Measurements from ENCODE around the gene SLC35B4. TPM values are rescaled to one million over a fixed set of nuclear protein-coding genes. Genes with fewer than 3 reads are reported as not detected.

Gene SLC35B4
- total and polyA plus RNA-seq, 2 donors (not counting 1 experiment from before 2014, with no cell fraction given): 6.0 to 14.8 TPM

DNA sequence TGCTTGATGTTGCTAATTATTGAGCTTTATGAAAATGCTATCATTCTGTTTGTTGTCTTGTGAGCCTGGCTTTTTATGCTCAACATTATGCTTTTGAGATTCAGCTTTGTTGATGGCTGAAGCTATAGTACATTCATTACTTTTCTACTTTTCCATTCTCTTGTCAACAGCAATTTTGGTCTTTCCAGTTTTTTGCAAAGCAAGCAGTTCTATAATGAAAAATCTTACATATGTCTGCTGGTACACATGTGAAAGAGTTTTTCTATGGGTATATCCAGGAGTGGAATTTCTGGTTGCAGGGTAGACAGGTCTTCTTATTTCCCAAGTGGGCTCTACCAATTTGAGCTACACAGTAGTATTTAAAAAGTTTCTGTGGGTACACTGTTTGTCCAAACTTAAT, 36.8 kb downstream of the SLC35B4 start:
- peaks cover 62% of the 10 kb centered on the region for H3K27me3 Mint-ChIP-seq
- no peak overlapping the region for H3K4me2 ChIP-seq (replicated peaks; ENCODE audit: low read depth, low read length, poor library complexity, severe bottlenecking)
- H3K27ac Mint-ChIP-seq: no peak overlapping the region
- H3K36me3 ChIP-seq (replicated peaks in 1 of 2; ENCODE audit: control extremely low read depth in 1 of 2, control insufficient read depth in 1 of 2, extremely low read depth in 1 of 2, insufficient read depth in 2 of 2, low read length in 1 of 2): no peaks in the 10 kb centered on the region
- intact Hi-C loops (cut with micrococcal nuclease): no loop called here
- no peak overlapping the region for H3K4me3 ChIP-seq (ENCODE audit: control extremely low read depth in 1 of 5, extremely low read depth in 1 of 5, insufficient read depth in 1 of 5, low read depth in 2 of 5, low read length in 4 of 5)
- no peak overlapping the region for H3K4me3 Mint-ChIP-seq
- H3K9me3 ChIP-seq (ENCODE audit: control extremely low read depth in 1 of 3, control insufficient read depth in 2 of 3, insufficient read depth in 1 of 3, low read length in 2 of 3): no peaks in the 10 kb centered on the region
- ATAC-seq (ENCODE audit: low read depth) (no peak), DNase-seq (no peak)
- no peaks in the 10 kb centered on the region for H3K4me1 ChIP-seq (ENCODE audit: control insufficient read depth in 2 of 2, insufficient read depth in 2 of 2, low read length in 2 of 2)
- POLR2A ChIA-PET: no interaction called here
- H3K9ac ChIP-seq (ENCODE audit: low read length): no peak overlapping the region
- no peak overlapping the region for H3K27ac ChIP-seq (ENCODE audit: low read length in 2 of 2)
- no peaks in the 10 kb centered on the region for H4K20me1 ChIP-seq (ENCODE audit: control insufficient read depth, insufficient read depth, low read length, poor library complexity, severe bottlenecking)
- no peak for TF ChIP-seq EZH2 (IDR thresholded peaks at IDR 0.05; ENCODE audit: borderline replicate concordance, insufficient read depth, low read depth, low read length, poor library complexity, severe bottlenecking)
- TF ChIP-seq, protein P1, sequence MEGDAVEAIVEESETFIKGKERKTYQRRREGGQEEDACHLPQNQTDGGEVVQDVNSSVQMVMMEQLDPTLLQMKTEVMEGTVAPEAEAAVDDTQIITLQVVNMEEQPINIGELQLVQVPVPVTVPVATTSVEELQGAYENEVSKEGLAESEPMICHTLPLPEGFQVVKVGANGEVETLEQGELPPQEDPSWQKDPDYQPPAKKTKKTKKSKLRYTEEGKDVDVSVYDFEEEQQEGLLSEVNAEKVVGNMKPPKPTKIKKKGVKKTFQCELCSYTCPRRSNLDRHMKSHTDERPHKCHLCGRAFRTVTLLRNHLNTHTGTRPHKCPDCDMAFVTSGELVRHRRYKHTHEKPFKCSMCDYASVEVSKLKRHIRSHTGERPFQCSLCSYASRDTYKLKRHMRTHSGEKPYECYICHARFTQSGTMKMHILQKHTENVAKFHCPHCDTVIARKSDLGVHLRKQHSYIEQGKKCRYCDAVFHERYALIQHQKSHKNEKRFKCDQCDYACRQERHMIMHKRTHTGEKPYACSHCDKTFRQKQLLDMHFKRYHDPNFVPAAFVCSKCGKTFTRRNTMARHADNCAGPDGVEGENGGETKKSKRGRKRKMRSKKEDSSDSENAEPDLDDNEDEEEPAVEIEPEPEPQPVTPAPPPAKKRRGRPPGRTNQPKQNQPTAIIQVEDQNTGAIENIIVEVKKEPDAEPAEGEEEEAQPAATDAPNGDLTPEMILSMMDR (IDR thresholded peaks at IDR 0.05): no peak
- no peaks in the 10 kb centered on the region for H3K9me3 Mint-ChIP-seq (ENCODE audit: insufficient read depth)
- H2AFZ ChIP-seq (ENCODE audit: insufficient read depth, low read depth, low read length, poor library complexity, severe bottlenecking): no peak overlapping the region
- CTCF ChIA-PET: no interaction called here
- H3K79me2 ChIP-seq (ENCODE audit: control insufficient read depth, insufficient read depth, low read length): no peaks in the 10 kb centered on the region
- H3K27me3 ChIP-seq (replicated peaks in 1 of 4; ENCODE audit: control extremely low read depth in 1 of 4, control insufficient read depth in 3 of 4, insufficient read depth in 4 of 4, low read length in 3 of 4): peaks cover 0 to 7% (median 0%) of the 10 kb centered on the region in 4 experiments
- H3K4me1 Mint-ChIP-seq: no peaks in the 10 kb centered on the region

DNA sequence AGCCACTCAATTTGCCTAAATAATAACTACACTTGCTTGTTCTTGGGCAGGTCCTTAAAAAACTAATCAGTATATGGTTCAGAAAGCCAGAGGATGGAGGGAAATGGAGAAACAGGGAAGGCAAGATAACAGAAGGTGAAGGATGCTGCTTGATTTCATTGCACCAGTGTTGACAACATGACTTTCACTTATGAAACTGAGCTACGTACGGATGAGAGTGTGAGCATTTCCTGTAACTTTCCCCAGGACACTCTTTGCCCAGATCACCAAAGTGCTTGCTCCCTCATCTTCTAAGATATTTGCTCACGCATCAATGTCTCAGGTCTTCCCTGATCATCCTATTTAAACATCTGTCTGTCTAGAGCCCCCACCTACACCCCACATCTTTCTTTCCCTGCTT, 37.4 kb downstream of the SLC35B4 start:
- no peak overlapping the region for H3K9ac ChIP-seq (ENCODE audit: low read length)
- no peak overlapping the region for H3K4me3 Mint-ChIP-seq
- intact Hi-C loops (cut with micrococcal nuclease): no loop called here

More for the DNA sequence above, 37.4 kb downstream of the SLC35B4 start:
- Mint-ChIP-seq H3K27ac (no peak overlapping the region), H3K27me3 (peaks cover 63% of the 10 kb centered on the region), H3K4me1 (no peaks in the 10 kb centered on the region), H3K9me3 (ENCODE audit: insufficient read depth) (no peaks in the 10 kb centered on the region)
- Histone ChIP-seq H3K79me2 (ENCODE audit: control insufficient read depth, insufficient read depth, low read length) (no peaks in the 10 kb centered on the region), H3K36me3 (replicated peaks in 1 of 2; ENCODE audit: control extremely low read depth in 1 of 2, control insufficient read depth in 1 of 2, extremely low read depth in 1 of 2, insufficient read depth in 2 of 2, low read length in 1 of 2) (no peaks in the 10 kb centered on the region), H3K9me3 (ENCODE audit: control extremely low read depth in 1 of 3, control insufficient read depth in 2 of 3, insufficient read depth in 1 of 3, low read length in 2 of 3) (no peaks in the 10 kb centered on the region), H3K4me1 (ENCODE audit: control insufficient read depth in 2 of 2, insufficient read depth in 2 of 2, low read length in 2 of 2) (no peaks in the 10 kb centered on the region), H4K20me1 (ENCODE audit: control insufficient read depth, insufficient read depth, low read length, poor library complexity, severe bottlenecking) (no peaks in the 10 kb centered on the region), H3K4me3 (ENCODE audit: control extremely low read depth in 1 of 5, extremely low read depth in 1 of 5, insufficient read depth in 1 of 5, low read depth in 2 of 5, low read length in 4 of 5) (no peak overlapping the region), H3K27ac (ENCODE audit: low read length in 2 of 2) (no peak overlapping the region), H3K4me2 (replicated peaks; ENCODE audit: low read depth, low read length, poor library complexity, severe bottlenecking) (no peak overlapping the region), H3K27me3 (replicated peaks in 1 of 4; ENCODE audit: control extremely low read depth in 1 of 4, control insufficient read depth in 3 of 4, insufficient read depth in 4 of 4, low read length in 3 of 4) (peaks cover 0 to 7% (median 0%) of the 10 kb centered on the region in 4 experiments), H2AFZ (ENCODE audit: insufficient read depth, low read depth, low read length, poor library complexity, severe bottlenecking) (no peak overlapping the region)
- DNase-seq (no peak), ATAC-seq (ENCODE audit: low read depth) (no peak)
- CTCF ChIA-PET: no interaction called here
- TF ChIP-seq, protein P1 (IDR thresholded peaks at IDR 0.05): no peak
- TF ChIP-seq EZH2 (IDR thresholded peaks at IDR 0.05; ENCODE audit: borderline replicate concordance, insufficient read depth, low read depth, low read length, poor library complexity, severe bottlenecking): no peak
- POLR2A ChIA-PET: no interaction called here
- WGBS (ENCODE audit: insufficient coverage): 84% methylated on average over 3 of the region's 3 CpGs

All from B cell (primary cell).